H9 (cell line): ENCODE measurements around the gene POU2F2. TPM values are rescaled to one million over a fixed set of nuclear protein-coding genes. Genes with fewer than 3 reads are reported as not detected.

Experiments used
- DNase-seq: peaks from one replicate; pipeline ENCODE4 v3.0.0-alpha.2; 2017
- H2AFZ ChIP-seq: one replicate; pipeline ENCODE4 v1.6.1; 2013; ENCODE audit warnings: mild to moderate bottlenecking, low read length, control low read depth, moderate library complexity
- H2AK5ac ChIP-seq: 2 replicates; pipeline ENCODE4 v1.6.1; 2013; ENCODE audit warnings: low read length, control low read depth, mixed read lengths; ENCODE audit not compliant: insufficient read length
- H2BK120ac ChIP-seq: one replicate; pipeline ENCODE4 v1.6.1; 2013; ENCODE audit warnings: low read depth, mild to moderate bottlenecking, low read length, control low read depth, inconsistent platforms; ENCODE audit not compliant: poor library complexity, severe bottlenecking
- H2BK12ac ChIP-seq: 2 replicates; pipeline ENCODE4 v1.6.1; 2013; ENCODE audit warnings: low read length, control low read depth, mixed read lengths, low read depth; ENCODE audit not compliant: insufficient read length
- H2BK15ac ChIP-seq: 2 replicates; pipeline ENCODE4 v1.6.1; 2013; ENCODE audit warnings: low read depth, low read length, control low read depth
- H2BK20ac ChIP-seq: one replicate; pipeline ENCODE4 v1.6.1; 2013; ENCODE audit warnings: low read depth, mild to moderate bottlenecking, low read length, control low read depth, inconsistent platforms; ENCODE audit not compliant: poor library complexity, severe bottlenecking
- H2BK5ac ChIP-seq: 2 replicates; pipeline ENCODE4 v1.6.1; 2013; ENCODE audit warnings: low read length, control low read depth, mixed read lengths; ENCODE audit not compliant: insufficient read length
- H3K14ac ChIP-seq: 2 replicates; pipeline ENCODE4 v1.6.1; 2013; ENCODE audit warnings: low read length, control low read depth; ENCODE audit not compliant: insufficient read depth
- H3K18ac ChIP-seq: 2 replicates; pipeline ENCODE4 v1.6.1; 2013; ENCODE audit warnings: low read depth, mild to moderate bottlenecking, mixed read lengths, low read length, control low read depth; ENCODE audit not compliant: insufficient read length
- H3K23ac ChIP-seq: 2 replicates; pipeline ENCODE4 v1.6.1; 2013; ENCODE audit warnings: low read length, control low read depth, mixed read lengths, low read depth; ENCODE audit not compliant: insufficient read length
- H3K23me2 ChIP-seq: 2 replicates; pipeline ENCODE4 v1.6.1; 2013; ENCODE audit warnings: low read depth, mild to moderate bottlenecking, mixed read lengths, low read length, control low read depth; ENCODE audit not compliant: insufficient read length, poor library complexity, severe bottlenecking
- H3K27ac ChIP-seq: 2 replicates; pipeline ENCODE4 v1.5.1; 2013; ENCODE audit warnings: low read length, control low read depth, mixed read lengths, low read depth; ENCODE audit not compliant: insufficient read length
- H3K27me3 ChIP-seq: 2 replicates; pipeline ENCODE4 v1.6.1; 2013; ENCODE audit warnings: low read length, control low read depth, inconsistent platforms; ENCODE audit not compliant: insufficient read depth
- H3K4ac ChIP-seq: 2 replicates; pipeline ENCODE4 v1.6.1; 2013; ENCODE audit warnings: low read depth, mild to moderate bottlenecking, control low read depth, inconsistent platforms, low read length, moderate library complexity
- H3K4me1 ChIP-seq: 2 replicates; pipeline ENCODE4 v1.6.1; 2013; ENCODE audit warnings: low read length, control low read depth, inconsistent platforms; ENCODE audit not compliant: insufficient read depth
- H3K4me2 ChIP-seq: 2 replicates; pipeline ENCODE4 v1.6.1; 2013; ENCODE audit warnings: low read length, control low read depth, mixed read lengths; ENCODE audit not compliant: insufficient read length, insufficient read depth
- H3K56ac ChIP-seq: 2 replicates; pipeline ENCODE4 v1.6.1; 2013; ENCODE audit warnings: low read depth, mild to moderate bottlenecking, mixed read lengths, low read length, control low read depth; ENCODE audit not compliant: insufficient read length
- H3K79me1 ChIP-seq: 2 replicates; pipeline ENCODE4 v1.6.1; 2013; ENCODE audit warnings: low read depth, mild to moderate bottlenecking, moderate library complexity, low read length, control low read depth, inconsistent platforms; ENCODE audit not compliant: insufficient read depth, poor library complexity, severe bottlenecking
- H3K79me2 ChIP-seq: 2 replicates; pipeline ENCODE4 v1.6.1; 2013; ENCODE audit warnings: low read length, control low read depth, inconsistent platforms; ENCODE audit not compliant: insufficient read depth
- H3K9ac ChIP-seq: 2 replicates; pipeline ENCODE4 v1.6.1; 2013; ENCODE audit warnings: low read length, control low read depth, mixed read lengths; ENCODE audit not compliant: insufficient read length; ENCODE audit errors: extremely low read depth
- H3K9me3 ChIP-seq: one replicate; pipeline ENCODE4 v1.6.1; 2013; ENCODE audit warnings: low read depth, low read length, inconsistent platforms; ENCODE audit not compliant: control insufficient read depth
- H3T11ph ChIP-seq: one replicate; pipeline ENCODE4 v1.6.1; 2013; ENCODE audit warnings: mild to moderate bottlenecking, low read length, control low read depth, inconsistent platforms
- H4K20me1 ChIP-seq: one replicate; pipeline ENCODE4 v1.6.1; 2013; ENCODE audit not compliant: control insufficient read depth, insufficient read length, insufficient read depth
- H4K5ac ChIP-seq: 2 replicates; pipeline ENCODE4 v1.6.1; 2013; ENCODE audit warnings: low read depth, mild to moderate bottlenecking, mixed read lengths, low read length, control low read depth; ENCODE audit not compliant: insufficient read length
- H4K8ac ChIP-seq: replicated peaks from 2 replicates; pipeline ENCODE4 v1.6.1; 2013; ENCODE audit warnings: low read length, control low read depth, mixed read lengths, low read depth; ENCODE audit not compliant: insufficient read length
- H4K91ac ChIP-seq: 2 replicates; pipeline ENCODE4 v1.6.1; 2013; ENCODE audit warnings: low read depth, mild to moderate bottlenecking, moderate library complexity, mixed read lengths, low read length, control low read depth; ENCODE audit not compliant: insufficient read length
- H3K27ac Mint-ChIP-seq, 3 experiments: 2 replicates in 2 of 3; 3 replicates in 1 of 3; pipeline ENCODE4 v1.8.0; 2020 to 2021; ENCODE audit warnings: mixed read lengths in 3 of 3, mild to moderate bottlenecking in 1 of 3, moderate library complexity in 1 of 3
- H3K27me3 Mint-ChIP-seq: 2 replicates; pipeline ENCODE4 v1.8.0; 2021; ENCODE audit warnings: low read depth, mild to moderate bottlenecking, moderate library complexity, mixed read lengths
- H3K36me3 Mint-ChIP-seq, 3 experiments: 2 replicates in 2 of 3; 3 replicates in 1 of 3; pipeline ENCODE4 v1.8.0; 2020 to 2021; ENCODE audit warnings: low read depth in 3 of 3, mixed read lengths in 3 of 3; ENCODE audit not compliant: insufficient read depth in 1 of 3
- H3K4me1 Mint-ChIP-seq, 2 experiments: 2 replicates each; pipeline ENCODE4 v1.8.0; 2020; ENCODE audit warnings: mixed read lengths in 2 of 2
- H3K4me3 Mint-ChIP-seq, 2 experiments: 2 replicates in 1 of 2; 3 replicates in 1 of 2; pipeline ENCODE4 v1.8.0; 2020 to 2021; ENCODE audit warnings: mild to moderate bottlenecking in 2 of 2, mixed read lengths in 2 of 2, moderate library complexity in 1 of 2
- H3K9me3 Mint-ChIP-seq, 2 experiments: 2 replicates in 1 of 2; 3 replicates in 1 of 2; pipeline ENCODE4 v1.8.0; 2020; ENCODE audit warnings: mild to moderate bottlenecking in 2 of 2, mixed read lengths in 2 of 2, moderate library complexity in 1 of 2
- CTCF ChIP-seq: fragments of 200-600 bp; sonication (generic); conservative IDR thresholded peaks from 3 replicates; pipeline ENCODE4 v1.8.0; 2021; ENCODE audit warnings: antibody characterized with exemption, mild to moderate bottlenecking
- WGBS: extraction: QIAGEN DNeasy Blood & Tissue Kit; methylation state at CpG from one replicate; pipeline ENCODE4 v1.1.7; 2013; ENCODE audit warnings: missing lambda C conversion rate, low lambda C conversion rate, mixed read lengths; ENCODE audit not compliant: insufficient read length; ENCODE audit errors: extremely low coverage; 5-methylcytosine and 5-hydroxymethylcytosine counted together
- total RNA-seq: library from RNA; stranded (reverse); gene quantifications from 2 replicates; pipeline ENCODE4 v1.2.1, GENCODE V29; 2021

POU2F2 gene
- total RNA-seq, 1 experiment from 2014 or later: 2.9 TPM

GRCh38 chr19:42090672-42091071, 41.6 kb downstream of the POU2F2 start:
- H3K27me3 Mint-ChIP-seq: peaks cover 19% of the 10 kb centered on the region
- no peaks in the 10 kb centered on the region for H3K79me1 ChIP-seq

More at GRCh38 chr19:42090672-42091071, 41.6 kb downstream of the POU2F2 start:
- H3K27ac Mint-ChIP-seq: 0 out of 7 replicates have a peak overlapping the region, but pooled peaks of 1 of the 3 experiments have one; percentile 77
- H2AFZ ChIP-seq: no peak overlapping the region
- H3K27me3 ChIP-seq: no peaks in the 10 kb centered on the region
- H3K9me3 Mint-ChIP-seq: no peaks in the 10 kb centered on the region
- no peaks in the 10 kb centered on the region for H3K23me2 ChIP-seq
- TF ChIP-seq CTCF: no peak
- H4K91ac ChIP-seq: no peak overlapping the region
- no peak overlapping the region for H3K23ac ChIP-seq
- no peak overlapping the region for H3K18ac ChIP-seq
- H2BK120ac ChIP-seq: no peak overlapping the region
- H2AK5ac ChIP-seq: no peak overlapping the region
- H2BK20ac ChIP-seq: no peak overlapping the region
- H3K9ac ChIP-seq: no peak overlapping the region
- no peak overlapping the region for H2BK12ac ChIP-seq
- no peak overlapping the region for H3K4ac ChIP-seq
- no peaks in the 10 kb centered on the region for H3K4me1 ChIP-seq
- H3T11ph ChIP-seq: no peak overlapping the region
- H3K4me3 Mint-ChIP-seq: no peak overlapping the region
- no peaks in the 10 kb centered on the region for H4K20me1 ChIP-seq
- H3K14ac ChIP-seq: no peak overlapping the region
- no peak overlapping the region for H4K8ac ChIP-seq
- H3K4me2 ChIP-seq: no peak overlapping the region
- H3K9me3 ChIP-seq: no peaks in the 10 kb centered on the region
- no peak for DNase-seq
- no peaks in the 10 kb centered on the region; a peak in 1 of 7 replicates for H3K36me3 Mint-ChIP-seq
- H4K5ac ChIP-seq: no peak overlapping the region
- WGBS: no CpG with 5 or more reads among the region's 9 CpGs
- no peak overlapping the region for H2BK15ac ChIP-seq
- no peaks in the 10 kb centered on the region for H3K79me2 ChIP-seq
- no peak overlapping the region for H2BK5ac ChIP-seq
- H3K4me1 Mint-ChIP-seq: peaks cover 16 to 53% of the 10 kb centered on the region in 2 experiments
- no peak overlapping the region for H3K27ac ChIP-seq
- H3K56ac ChIP-seq: no peak overlapping the region
